Cardiac fibroblast (primary cell): ENCODE measurements around the gene MIF.
"Not testable (repeated sequence)": the region's sequence is repeated elsewhere in the genome, so short reads cannot be mapped to it uniquely, and the experiment has no call there.

Experiments used
- DNase-seq, 2 donors: peaks; one replicate each; pipeline versions ENCODE4 v3.0.0 to v3.0.0-alpha.2; 2010; ENCODE audit warnings: low read depth in 2 of 2
- H3K4me3 ChIP-seq, 2 donors: replicated peaks in 1 of 2; 1 replicate in 1 of 2; 2 replicates in 1 of 2; pipeline ENCODE4 v1.5.1; 2011; ENCODE audit warnings: low read depth in 2 of 2, low read length in 2 of 2, mild to moderate bottlenecking in 2 of 2, moderate library complexity in 1 of 2
- TF ChIP-seq, protein P1 (sequence below): IDR thresholded peaks from one replicate; pipeline ENCODE4 v1.5.1; 2011; ENCODE audit warnings: low read depth, mild to moderate bottlenecking, low read length, inconsistent platforms

Gene MIF

DNA sequence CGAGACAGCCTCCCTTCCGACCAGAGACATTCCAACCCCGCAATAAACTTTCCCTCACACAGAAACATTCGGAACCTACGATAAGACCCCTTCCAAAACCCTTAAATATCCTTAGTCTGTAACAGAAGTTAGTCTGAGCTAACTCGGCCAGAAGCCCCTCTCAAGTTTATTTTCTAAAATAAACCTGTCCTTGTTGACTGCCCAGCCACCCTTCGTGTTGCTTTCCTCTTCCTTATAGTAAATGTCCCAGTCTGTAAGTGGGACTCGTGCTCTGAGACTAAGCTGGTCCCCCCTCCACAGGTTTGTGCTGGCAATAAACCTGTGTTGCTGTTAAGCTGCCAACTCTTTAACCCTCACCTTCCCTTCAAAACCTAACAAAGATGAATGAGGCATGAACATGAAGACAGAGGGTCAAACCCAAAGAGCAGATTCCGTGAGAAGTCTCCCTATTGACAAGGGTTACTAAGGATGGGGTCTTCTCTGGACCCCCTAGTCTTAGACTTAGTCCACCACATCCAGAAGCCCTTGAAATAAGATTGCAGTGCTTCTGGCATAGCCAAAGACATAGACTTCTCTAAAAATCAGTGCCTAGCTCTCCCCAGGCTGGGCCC is 18.2 kb downstream of the MIF start:
- no peak for DNase-seq
- TF ChIP-seq, protein P1, sequence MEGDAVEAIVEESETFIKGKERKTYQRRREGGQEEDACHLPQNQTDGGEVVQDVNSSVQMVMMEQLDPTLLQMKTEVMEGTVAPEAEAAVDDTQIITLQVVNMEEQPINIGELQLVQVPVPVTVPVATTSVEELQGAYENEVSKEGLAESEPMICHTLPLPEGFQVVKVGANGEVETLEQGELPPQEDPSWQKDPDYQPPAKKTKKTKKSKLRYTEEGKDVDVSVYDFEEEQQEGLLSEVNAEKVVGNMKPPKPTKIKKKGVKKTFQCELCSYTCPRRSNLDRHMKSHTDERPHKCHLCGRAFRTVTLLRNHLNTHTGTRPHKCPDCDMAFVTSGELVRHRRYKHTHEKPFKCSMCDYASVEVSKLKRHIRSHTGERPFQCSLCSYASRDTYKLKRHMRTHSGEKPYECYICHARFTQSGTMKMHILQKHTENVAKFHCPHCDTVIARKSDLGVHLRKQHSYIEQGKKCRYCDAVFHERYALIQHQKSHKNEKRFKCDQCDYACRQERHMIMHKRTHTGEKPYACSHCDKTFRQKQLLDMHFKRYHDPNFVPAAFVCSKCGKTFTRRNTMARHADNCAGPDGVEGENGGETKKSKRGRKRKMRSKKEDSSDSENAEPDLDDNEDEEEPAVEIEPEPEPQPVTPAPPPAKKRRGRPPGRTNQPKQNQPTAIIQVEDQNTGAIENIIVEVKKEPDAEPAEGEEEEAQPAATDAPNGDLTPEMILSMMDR = no peak
- H3K4me3 ChIP-seq = no peak overlapping the region

DNA sequence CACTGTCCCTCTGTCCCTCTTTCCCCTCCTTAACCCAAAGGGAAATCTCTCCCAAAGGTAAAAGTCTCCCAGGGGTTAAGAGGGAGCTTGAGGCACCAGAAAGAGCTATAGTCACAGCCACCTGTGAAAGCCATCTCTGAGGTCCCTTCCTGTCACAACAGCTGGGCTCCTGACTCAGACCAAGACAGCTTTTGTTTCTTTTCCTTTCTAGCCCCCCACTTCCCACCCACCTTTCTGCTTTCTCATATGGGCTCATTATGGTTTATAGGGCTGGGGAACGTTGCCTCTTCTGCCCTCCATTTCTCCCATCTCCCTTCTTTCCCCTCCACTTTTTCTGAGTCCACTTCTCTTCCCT is 19.1 kb downstream of the MIF start:
- TF ChIP-seq, protein P1 = no peak
- DNase-seq = no peak

DNA sequence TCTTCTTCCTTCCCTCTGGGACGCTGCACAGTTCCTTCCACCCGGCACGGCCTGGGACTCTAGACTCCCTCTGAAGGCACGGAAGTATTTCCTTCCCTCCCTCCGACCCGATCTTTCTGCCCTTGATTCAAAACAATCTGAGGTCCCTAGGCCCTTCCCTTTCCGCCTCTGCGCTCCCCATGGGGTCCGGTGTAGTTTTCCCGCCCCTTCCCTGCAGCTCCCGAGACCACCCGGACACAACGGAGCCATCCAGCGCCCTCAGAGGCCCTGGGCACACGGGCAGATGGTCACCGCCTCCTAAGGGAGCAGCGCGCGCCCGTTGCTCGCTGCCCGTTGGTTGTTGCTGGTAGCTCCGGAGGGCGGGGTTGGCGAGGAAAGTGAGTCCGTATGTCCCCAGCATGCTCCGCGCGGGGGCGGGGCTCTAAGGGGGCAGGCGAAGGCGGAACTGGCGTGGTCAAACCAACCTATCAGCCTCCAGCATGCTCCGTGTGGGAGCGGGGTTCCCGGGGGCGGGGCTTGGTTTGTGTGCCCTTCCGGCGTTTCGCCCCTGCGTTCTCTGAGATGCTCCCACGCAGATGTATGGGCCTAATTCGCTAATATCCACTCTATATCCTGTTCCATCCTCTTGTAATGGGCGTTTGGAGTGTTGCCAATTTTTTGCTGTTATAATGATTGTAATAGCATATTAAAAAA is 19.6 kb downstream of the MIF start:
- DNase-seq = peak; percentile 98 to 99
- peak overlapping the region; percentile 54 to 68 for H3K4me3 ChIP-seq
- TF ChIP-seq, protein P1 = no peak

More for the DNA sequence above, 19.1 kb downstream of the MIF start:
- H3K4me3 ChIP-seq = peak overlapping the region; percentile 54 to 68

DNA sequence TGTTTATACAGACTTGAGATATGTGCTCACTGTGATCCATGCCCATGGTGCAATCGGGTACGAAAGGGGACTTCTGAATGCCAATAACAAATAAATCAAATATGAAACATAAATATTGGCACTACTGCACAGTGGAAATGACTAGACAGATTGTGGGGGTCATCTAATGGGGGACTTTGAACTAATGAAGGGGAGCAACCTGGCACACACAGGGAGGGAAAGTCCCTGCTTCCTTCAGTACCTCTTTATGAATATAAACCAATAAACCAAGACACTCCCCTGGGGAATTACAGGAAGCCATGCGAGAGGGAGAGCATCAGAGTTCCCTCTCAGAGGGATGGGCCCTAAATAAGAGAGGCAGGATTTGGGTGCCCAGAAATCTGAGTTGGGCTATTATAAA is 21.1 kb downstream of the MIF start:
- DNase-seq = no peak
- no peak overlapping the region for H3K4me3 ChIP-seq
- TF ChIP-seq, protein P1 = no peak

DNA sequence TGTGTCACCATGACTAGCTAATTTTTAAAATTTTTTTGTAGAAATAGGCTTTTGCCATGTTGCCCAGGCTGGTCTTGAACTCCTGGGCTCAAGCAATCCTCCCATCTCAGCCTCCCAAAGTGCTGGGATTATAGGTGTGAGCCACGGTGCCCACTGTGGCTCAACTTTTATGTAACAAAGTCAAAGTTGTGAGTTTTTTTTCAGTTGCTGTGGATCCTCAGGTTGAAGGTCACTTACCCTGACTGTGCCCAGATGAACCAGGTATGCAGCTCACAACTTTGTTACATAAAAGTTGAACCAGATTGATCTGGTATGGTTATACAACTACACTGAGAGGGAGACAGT is 26.1 kb downstream of the MIF start:
- H3K4me3 ChIP-seq, DNase-seq: not testable (repeated sequence)

DNA sequence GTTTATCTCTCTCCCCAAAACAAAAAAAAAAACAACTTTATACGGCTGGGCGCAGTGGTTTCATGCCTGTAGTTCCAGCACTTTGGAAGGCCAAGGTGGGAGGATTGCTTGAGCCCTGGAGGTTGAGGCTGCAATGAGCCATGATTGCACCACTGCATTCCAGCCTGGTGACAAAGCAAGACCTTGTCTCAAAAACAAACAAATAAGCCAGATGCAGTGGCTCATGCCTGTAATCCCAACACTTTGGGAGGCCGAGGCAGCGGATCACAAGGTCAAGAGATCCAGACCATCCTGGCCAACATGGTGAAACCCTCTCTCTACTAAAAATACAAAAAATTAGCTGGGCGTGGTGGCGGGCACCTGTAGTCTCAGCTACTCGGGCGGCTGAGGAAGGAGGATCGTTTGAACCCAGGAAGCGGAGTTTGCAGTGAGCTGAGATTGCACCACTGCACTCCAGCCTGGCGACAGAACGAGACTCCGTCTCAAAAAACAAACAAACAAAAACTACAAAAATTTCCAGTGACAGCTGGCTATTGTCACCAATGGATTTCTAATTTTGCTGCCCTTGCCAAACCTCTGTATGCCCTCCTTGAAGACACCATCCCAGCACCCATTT is 27.5 kb downstream of the MIF start:
- DNase-seq = peak; percentile 59 to 82
- H3K4me3 ChIP-seq = not testable (repeated sequence)

DNA sequence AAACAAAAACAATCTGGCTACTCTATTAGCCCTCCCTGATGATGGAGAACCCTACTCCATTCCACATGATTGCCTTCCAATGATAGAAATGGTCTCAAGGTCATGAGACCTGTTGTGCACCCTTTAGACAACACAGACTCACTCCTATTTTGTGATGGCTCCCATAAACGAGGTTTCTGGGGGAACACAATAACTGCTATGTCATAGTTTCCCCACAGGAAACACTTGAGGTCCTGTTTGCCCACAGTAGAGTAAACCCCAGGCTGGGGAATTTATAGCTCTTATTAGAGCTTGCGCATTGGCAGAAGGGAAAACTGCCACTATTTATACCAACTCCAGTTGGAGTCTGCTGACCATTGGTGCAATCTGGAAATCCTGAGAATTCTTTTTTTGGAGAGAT is 28.7 kb downstream of the MIF start:
- TF ChIP-seq, protein P1 = no peak
- no peak for DNase-seq
- no peak overlapping the region for H3K4me3 ChIP-seq
